ENCODE data around the gene OR2A2. TPM values are rescaled to one million over a fixed set of nuclear protein-coding genes. Genes with fewer than 3 reads are reported as not detected.

OR2A2 gene
- total and polyA plus RNA-seq, 2 donors (not counting 1 experiment from before 2014, with no cell fraction given): not detected

DNA sequence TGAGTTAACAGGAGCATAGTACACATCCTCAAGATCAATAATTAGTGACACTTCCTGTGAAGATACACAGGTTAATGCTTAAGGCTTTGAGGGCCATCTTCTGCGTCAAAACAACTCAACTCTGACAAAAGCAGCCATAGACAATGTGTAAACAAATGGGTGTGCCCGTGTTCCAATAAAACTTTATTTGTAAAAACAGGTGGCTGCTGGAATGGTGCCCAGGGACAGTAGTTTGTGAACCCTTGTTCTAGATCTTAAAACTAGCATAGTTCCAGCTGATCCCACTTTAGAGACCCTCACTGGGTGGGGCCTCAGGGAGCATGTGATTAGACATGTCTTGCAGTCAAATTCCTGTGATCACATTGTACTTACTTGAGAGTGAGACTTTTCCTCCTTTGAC is 21.3 kb downstream of the OR2A2 start:
- H3K27ac ChIP-seq (ENCODE audit: low read length in 2 of 2): no peak overlapping the region
- no peak overlapping the region for H3K9ac ChIP-seq (ENCODE audit: low read length)
- 100% methylated on average over 1 of the region's 2 CpGs for WGBS (ENCODE audit: insufficient coverage)
- no peaks in the 10 kb centered on the region for H3K9me3 ChIP-seq (ENCODE audit: control extremely low read depth in 1 of 3, control insufficient read depth in 2 of 3, insufficient read depth in 1 of 3, low read length in 2 of 3)
- DNase-seq (no peak), ATAC-seq (ENCODE audit: low read depth) (no peak)
- TF ChIP-seq, protein P1, sequence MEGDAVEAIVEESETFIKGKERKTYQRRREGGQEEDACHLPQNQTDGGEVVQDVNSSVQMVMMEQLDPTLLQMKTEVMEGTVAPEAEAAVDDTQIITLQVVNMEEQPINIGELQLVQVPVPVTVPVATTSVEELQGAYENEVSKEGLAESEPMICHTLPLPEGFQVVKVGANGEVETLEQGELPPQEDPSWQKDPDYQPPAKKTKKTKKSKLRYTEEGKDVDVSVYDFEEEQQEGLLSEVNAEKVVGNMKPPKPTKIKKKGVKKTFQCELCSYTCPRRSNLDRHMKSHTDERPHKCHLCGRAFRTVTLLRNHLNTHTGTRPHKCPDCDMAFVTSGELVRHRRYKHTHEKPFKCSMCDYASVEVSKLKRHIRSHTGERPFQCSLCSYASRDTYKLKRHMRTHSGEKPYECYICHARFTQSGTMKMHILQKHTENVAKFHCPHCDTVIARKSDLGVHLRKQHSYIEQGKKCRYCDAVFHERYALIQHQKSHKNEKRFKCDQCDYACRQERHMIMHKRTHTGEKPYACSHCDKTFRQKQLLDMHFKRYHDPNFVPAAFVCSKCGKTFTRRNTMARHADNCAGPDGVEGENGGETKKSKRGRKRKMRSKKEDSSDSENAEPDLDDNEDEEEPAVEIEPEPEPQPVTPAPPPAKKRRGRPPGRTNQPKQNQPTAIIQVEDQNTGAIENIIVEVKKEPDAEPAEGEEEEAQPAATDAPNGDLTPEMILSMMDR (IDR thresholded peaks at IDR 0.05): no peak
- TF ChIP-seq EZH2 (IDR thresholded peaks at IDR 0.05; ENCODE audit: borderline replicate concordance, insufficient read depth, low read depth, low read length, poor library complexity, severe bottlenecking): no peak
- H3K27me3 ChIP-seq (replicated peaks in 1 of 4; ENCODE audit: control extremely low read depth in 1 of 4, control insufficient read depth in 3 of 4, insufficient read depth in 4 of 4, low read length in 3 of 4): no peaks in the 10 kb centered on the region
- H3K4me1 ChIP-seq (ENCODE audit: control insufficient read depth in 2 of 2, insufficient read depth in 2 of 2, low read length in 2 of 2): no peaks in the 10 kb centered on the region
- H3K27me3 Mint-ChIP-seq: peaks cover 6% of the 10 kb centered on the region
- ChIA-PET CTCF (no interaction called here), POLR2A (no interaction called here)
- H3K4me3 Mint-ChIP-seq: no peak overlapping the region
- H3K4me2 ChIP-seq (replicated peaks; ENCODE audit: low read depth, low read length, poor library complexity, severe bottlenecking): no peak overlapping the region
- no peak overlapping the region for H3K4me3 ChIP-seq (ENCODE audit: control extremely low read depth in 1 of 5, extremely low read depth in 1 of 5, insufficient read depth in 1 of 5, low read depth in 2 of 5, low read length in 4 of 5)
- intact Hi-C loops (cut with micrococcal nuclease): no loop called here
- no peaks in the 10 kb centered on the region for H3K4me1 Mint-ChIP-seq
- H3K9me3 Mint-ChIP-seq (ENCODE audit: insufficient read depth): no peaks in the 10 kb centered on the region
- H3K27ac Mint-ChIP-seq: no peak overlapping the region
- no peaks in the 10 kb centered on the region for H3K36me3 ChIP-seq (replicated peaks in 1 of 2; ENCODE audit: control extremely low read depth in 1 of 2, control insufficient read depth in 1 of 2, extremely low read depth in 1 of 2, insufficient read depth in 2 of 2, low read length in 1 of 2)
- no peak overlapping the region for H2AFZ ChIP-seq (ENCODE audit: insufficient read depth, low read depth, low read length, poor library complexity, severe bottlenecking)
- no peaks in the 10 kb centered on the region for H4K20me1 ChIP-seq (ENCODE audit: control insufficient read depth, insufficient read depth, low read length, poor library complexity, severe bottlenecking)
- no peaks in the 10 kb centered on the region for H3K79me2 ChIP-seq (ENCODE audit: control insufficient read depth, insufficient read depth, low read length)

DNA sequence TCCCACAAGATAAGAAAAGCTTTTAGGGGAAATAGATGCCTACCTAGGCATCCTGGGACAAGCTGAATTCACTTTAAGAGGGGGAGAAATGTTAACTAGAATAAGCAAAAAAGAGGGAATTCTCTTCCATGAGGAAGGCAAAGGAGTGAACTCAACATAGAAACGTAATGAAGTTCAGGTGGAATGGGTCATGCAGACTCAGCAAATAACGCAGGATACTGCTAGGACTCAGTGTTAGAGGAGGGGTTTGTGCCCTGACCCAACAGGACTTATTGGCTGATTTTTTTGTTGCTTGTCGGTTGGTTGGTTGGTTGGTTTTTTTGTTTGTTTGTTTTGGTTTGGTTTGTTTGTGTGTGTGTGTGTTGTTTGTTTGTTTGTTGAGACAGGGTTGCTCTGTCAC is 22.9 kb downstream of the OR2A2 start:
- ATAC-seq (ENCODE audit: low read depth): no peak
- 86% methylated on average over 2 of the region's 3 CpGs for WGBS (ENCODE audit: insufficient coverage)
- Mint-ChIP-seq H3K27ac (no peak overlapping the region), H3K9me3 (ENCODE audit: insufficient read depth) (no peaks in the 10 kb centered on the region), H3K4me3 (no peak overlapping the region), H3K4me1 (no peaks in the 10 kb centered on the region), H3K27me3 (peaks cover 6% of the 10 kb centered on the region)
- no peak overlapping the region for H3K4me3 ChIP-seq (ENCODE audit: control extremely low read depth in 1 of 5, extremely low read depth in 1 of 5, insufficient read depth in 1 of 5, low read depth in 2 of 5, low read length in 4 of 5)
- no peaks in the 10 kb centered on the region for H3K36me3 ChIP-seq (replicated peaks in 1 of 2; ENCODE audit: control extremely low read depth in 1 of 2, control insufficient read depth in 1 of 2, extremely low read depth in 1 of 2, insufficient read depth in 2 of 2, low read length in 1 of 2)
- H3K27me3 ChIP-seq (replicated peaks in 1 of 4; ENCODE audit: control extremely low read depth in 1 of 4, control insufficient read depth in 3 of 4, insufficient read depth in 4 of 4, low read length in 3 of 4): peaks cover 0 to 2% (median 0%) of the 10 kb centered on the region in 4 experiments
- TF ChIP-seq EZH2 (IDR thresholded peaks at IDR 0.05; ENCODE audit: borderline replicate concordance, insufficient read depth, low read depth, low read length, poor library complexity, severe bottlenecking): no peak
- TF ChIP-seq, protein P1 (IDR thresholded peaks at IDR 0.05): no peak
- no peak overlapping the region for H2AFZ ChIP-seq (ENCODE audit: insufficient read depth, low read depth, low read length, poor library complexity, severe bottlenecking)
- H4K20me1 ChIP-seq (ENCODE audit: control insufficient read depth, insufficient read depth, low read length, poor library complexity, severe bottlenecking): no peaks in the 10 kb centered on the region
- no peak overlapping the region for H3K9ac ChIP-seq (ENCODE audit: low read length)
- no peak overlapping the region for H3K4me2 ChIP-seq (replicated peaks; ENCODE audit: low read depth, low read length, poor library complexity, severe bottlenecking)
- no peaks in the 10 kb centered on the region for H3K9me3 ChIP-seq (ENCODE audit: control extremely low read depth in 1 of 3, control insufficient read depth in 2 of 3, insufficient read depth in 1 of 3, low read length in 2 of 3)
- DNase-seq: no peak
- no peaks in the 10 kb centered on the region for H3K4me1 ChIP-seq (ENCODE audit: control insufficient read depth in 2 of 2, insufficient read depth in 2 of 2, low read length in 2 of 2)
- POLR2A ChIA-PET: no interaction called here
- H3K79me2 ChIP-seq (ENCODE audit: control insufficient read depth, insufficient read depth, low read length): no peaks in the 10 kb centered on the region
- no peak overlapping the region for H3K27ac ChIP-seq (ENCODE audit: low read length in 2 of 2)
- intact Hi-C loops (cut with micrococcal nuclease): no loop called here
- CTCF ChIA-PET: no interaction called here
